ENCODE data around the gene RPS6KA2. TPM values are rescaled to one million over a fixed set of nuclear protein-coding genes. Genes with fewer than 3 reads are reported as not detected.

RPS6KA2 gene
- total RNA-seq, 1 donor from 2014 or later, result 33.7 TPM

GRCh38 chr6:166589337-166589731, 37.7 kb downstream of the RPS6KA2 start:
- Mint-ChIP-seq H3K9me3 (peaks cover under 1% of the 10 kb centered on the region), H3K4me1 (peaks cover 25% of the 10 kb centered on the region), H3K36me3 (ENCODE audit: low read depth) (no peaks in the 10 kb centered on the region), H3K27me3 (ENCODE audit: low read depth) (no peaks in the 10 kb centered on the region), H3K4me3 (no peak overlapping the region), H3K27ac (ENCODE audit: unreplicated experiment) (no peak overlapping the region)
- TF ChIP-seq, protein P1, sequence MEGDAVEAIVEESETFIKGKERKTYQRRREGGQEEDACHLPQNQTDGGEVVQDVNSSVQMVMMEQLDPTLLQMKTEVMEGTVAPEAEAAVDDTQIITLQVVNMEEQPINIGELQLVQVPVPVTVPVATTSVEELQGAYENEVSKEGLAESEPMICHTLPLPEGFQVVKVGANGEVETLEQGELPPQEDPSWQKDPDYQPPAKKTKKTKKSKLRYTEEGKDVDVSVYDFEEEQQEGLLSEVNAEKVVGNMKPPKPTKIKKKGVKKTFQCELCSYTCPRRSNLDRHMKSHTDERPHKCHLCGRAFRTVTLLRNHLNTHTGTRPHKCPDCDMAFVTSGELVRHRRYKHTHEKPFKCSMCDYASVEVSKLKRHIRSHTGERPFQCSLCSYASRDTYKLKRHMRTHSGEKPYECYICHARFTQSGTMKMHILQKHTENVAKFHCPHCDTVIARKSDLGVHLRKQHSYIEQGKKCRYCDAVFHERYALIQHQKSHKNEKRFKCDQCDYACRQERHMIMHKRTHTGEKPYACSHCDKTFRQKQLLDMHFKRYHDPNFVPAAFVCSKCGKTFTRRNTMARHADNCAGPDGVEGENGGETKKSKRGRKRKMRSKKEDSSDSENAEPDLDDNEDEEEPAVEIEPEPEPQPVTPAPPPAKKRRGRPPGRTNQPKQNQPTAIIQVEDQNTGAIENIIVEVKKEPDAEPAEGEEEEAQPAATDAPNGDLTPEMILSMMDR (conservative IDR thresholded peaks at IDR 0.05), result no peak
- no peak for DNase-seq (ENCODE audit: low read depth, low spot score)

- Mint-ChIP-seq H3K36me3 (ENCODE audit: low read depth) (peaks cover 3% of the 10 kb centered on the region), H3K4me1 (peaks cover 25% of the 10 kb centered on the region), H3K9me3 (peaks cover 2% of the 10 kb centered on the region), H3K4me3 (no peak overlapping the region), H3K27me3 (ENCODE audit: low read depth) (no peaks in the 10 kb centered on the region), H3K27ac (ENCODE audit: unreplicated experiment) (no peak overlapping the region)
- DNase-seq (ENCODE audit: low read depth, low spot score), result no peak
- TF ChIP-seq, protein P1 (conservative IDR thresholded peaks at IDR 0.05), result no peak
Observed at GRCh38 chr6:166588691-166589336, 38.2 kb downstream of the RPS6KA2 start.

DNA sequence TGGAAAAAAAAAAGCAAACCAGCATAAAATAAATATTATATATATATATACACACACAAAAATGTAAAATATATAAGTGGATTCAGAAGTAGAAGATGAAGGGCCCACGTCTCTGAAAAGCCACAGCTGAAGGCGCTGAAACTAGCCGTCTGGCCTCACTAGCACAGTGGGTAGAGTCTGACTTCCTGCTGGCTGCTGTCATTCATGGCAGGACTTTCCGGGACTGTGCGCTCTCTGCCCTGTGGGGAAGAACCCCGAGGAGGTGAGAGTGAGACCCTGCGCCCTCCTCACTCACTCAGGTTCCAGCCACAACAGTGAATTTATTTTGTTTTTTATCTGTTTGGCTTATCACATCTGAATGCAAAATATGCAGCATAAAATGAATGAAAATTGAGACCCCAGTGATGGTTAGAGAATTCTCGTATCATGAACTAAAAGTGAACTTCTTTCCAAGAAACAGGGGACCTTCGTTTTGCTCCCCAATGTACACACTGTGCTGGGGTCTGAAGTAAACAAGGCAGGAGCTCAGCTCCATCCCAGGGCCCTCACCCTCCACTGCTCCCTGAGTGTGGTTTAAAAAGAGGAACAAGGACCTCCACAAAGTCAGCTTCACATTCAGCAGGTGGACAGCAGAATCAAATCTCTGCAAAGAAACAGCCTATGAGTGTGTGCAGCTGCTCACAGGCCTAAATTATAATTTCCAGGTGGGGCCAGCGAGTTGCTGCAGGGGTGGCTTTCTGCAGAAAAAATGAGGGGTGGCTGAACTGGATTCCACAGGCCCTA, 39.2 kb downstream of the RPS6KA2 start:
- no peak overlapping the region for H3K4me3 Mint-ChIP-seq
- H3K9me3 Mint-ChIP-seq, result peaks cover 2% of the 10 kb centered on the region
- TF ChIP-seq, protein P1 (conservative IDR thresholded peaks at IDR 0.05), result no peak
- H3K27me3 Mint-ChIP-seq (ENCODE audit: low read depth), result no peaks in the 10 kb centered on the region
- no peak for DNase-seq (ENCODE audit: low read depth, low spot score)
- H3K36me3 Mint-ChIP-seq (ENCODE audit: low read depth), result peaks cover 3% of the 10 kb centered on the region
- H3K4me1 Mint-ChIP-seq, result peaks cover 25% of the 10 kb centered on the region
- no peak overlapping the region for H3K27ac Mint-ChIP-seq (ENCODE audit: unreplicated experiment)

DNA sequence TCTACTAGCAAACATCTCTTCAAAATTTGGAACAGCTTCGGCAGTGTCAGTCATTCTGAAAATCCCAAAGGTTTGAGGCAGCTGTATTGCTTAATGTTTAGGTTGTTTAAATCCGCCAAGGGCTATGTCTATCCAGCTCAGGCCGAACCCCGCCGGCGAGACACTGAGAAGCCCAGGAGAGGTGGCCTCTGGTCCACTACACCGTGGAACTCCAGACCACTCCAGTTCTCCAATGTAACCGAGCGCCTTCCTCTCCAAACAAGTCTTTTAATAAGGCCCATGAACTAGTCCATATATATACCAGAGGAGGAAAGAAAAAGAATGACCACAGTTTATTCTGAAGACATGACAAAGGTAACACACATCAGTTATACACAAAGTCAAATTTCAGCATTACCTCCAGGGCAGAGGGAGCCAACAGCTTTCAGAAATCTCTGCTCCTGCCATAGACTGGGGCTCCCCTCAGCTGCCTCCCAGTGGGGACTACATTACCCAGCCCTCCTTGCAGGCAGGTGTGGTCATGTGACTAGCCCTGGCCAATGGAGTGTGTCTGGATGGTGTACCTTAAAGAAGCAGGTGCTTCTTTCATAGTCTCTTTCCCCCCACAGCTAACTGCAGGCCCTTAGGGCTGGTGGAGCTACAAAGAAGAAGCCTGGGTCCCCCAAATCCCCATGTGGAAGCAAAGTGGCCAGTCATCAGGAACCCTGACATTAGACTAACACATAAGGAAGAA, 40.5 kb downstream of the RPS6KA2 start, which contains the start of gene RAMACL:
Gene RAMACL (minus strand): TSS at position 255 of the 733 bp plus-strand sequence. CDS start 201 bp downstream, at position 54.
- peaks cover 3% of the 10 kb centered on the region for H3K36me3 Mint-ChIP-seq (ENCODE audit: low read depth)
- H3K9me3 Mint-ChIP-seq, result peaks cover 2% of the 10 kb centered on the region
- H3K27me3 Mint-ChIP-seq (ENCODE audit: low read depth), result no peaks in the 10 kb centered on the region
- DNase-seq (ENCODE audit: low read depth, low spot score), result no peak
- H3K4me3 Mint-ChIP-seq, result no peak within 1 kb of the TSS
- TF ChIP-seq, protein P1 (conservative IDR thresholded peaks at IDR 0.05), result no peak
- H3K27ac Mint-ChIP-seq (ENCODE audit: unreplicated experiment), result no peak within 1 kb of the TSS
- peaks cover 25% of the 10 kb centered on the region for H3K4me1 Mint-ChIP-seq

DNA sequence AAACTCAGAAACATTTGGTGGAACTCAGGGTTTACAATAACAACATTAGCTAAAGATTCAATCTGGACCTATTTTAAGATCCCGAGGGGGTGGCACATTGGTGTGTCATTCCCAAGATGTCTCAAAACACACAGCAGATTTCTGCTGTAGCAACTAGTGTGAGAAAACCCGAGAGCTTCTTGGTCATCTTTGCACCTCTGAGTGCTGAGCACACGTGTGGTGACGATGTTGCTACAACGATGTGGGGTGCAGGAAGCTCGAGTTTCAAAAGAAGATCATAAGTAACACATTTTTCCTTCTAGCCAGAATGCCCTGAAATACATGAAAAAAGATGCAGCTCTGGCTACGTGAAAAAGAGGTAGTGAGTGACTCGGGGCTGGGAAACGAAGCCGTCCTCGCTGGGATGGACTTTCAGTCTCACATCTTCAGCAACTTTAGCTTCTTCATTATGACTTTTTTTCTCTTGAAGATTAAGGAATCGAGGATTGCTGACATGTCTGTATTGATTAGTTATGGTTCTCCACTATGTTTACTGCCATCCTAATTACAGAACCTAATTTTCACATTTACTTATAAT, 42.1 kb downstream of the RPS6KA2 start:
- H3K4me1 Mint-ChIP-seq, result peaks cover 19% of the 10 kb centered on the region
- no peaks in the 10 kb centered on the region for H3K27me3 Mint-ChIP-seq (ENCODE audit: low read depth)
- H3K27ac Mint-ChIP-seq (ENCODE audit: unreplicated experiment), result no peak overlapping the region
- no peak overlapping the region for H3K4me3 Mint-ChIP-seq
- TF ChIP-seq, protein P1 (conservative IDR thresholded peaks at IDR 0.05), result no peak
- H3K9me3 Mint-ChIP-seq, result peaks cover 2% of the 10 kb centered on the region
- no peak for DNase-seq (ENCODE audit: low read depth, low spot score)
- H3K36me3 Mint-ChIP-seq (ENCODE audit: low read depth), result peaks cover 3% of the 10 kb centered on the region

Measured in neural crest cell (in vitro differentiated cells).